K562 (cell line): ENCODE data around the gene CNGB1. TPM values are rescaled to one million over a fixed set of nuclear protein-coding genes. Genes with fewer than 3 reads are reported as not detected.

ENCODE experiments used
- ATAC-seq: fragments of 200-7000 bp; cut with Tn5 transposase; 3 replicates; pipeline ENCODE4 v1.9.1; 2020; ENCODE audit warnings: moderate library complexity
- BruUV-seq: library from RNA; stranded (reverse); fragments of 400-500 nt; replicated peaks from 2 replicates; lab custom pipeline; 2021; lab: Mats Ljungman, UMichigan
- CTCF ChIA-PET: fragments of 300-600 bp; formaldehyde crosslinking; extraction: SDS; loops from one replicate; lab custom pipeline; 2021; ENCODE audit warnings: low intra/inter-chr PET ratio; lab: Yijun Ruan, JAX
- POLR2A ChIA-PET: fragments of 300-600, 350-650 bp; sonication (Branson Sonifier 250); formaldehyde crosslinking; extraction: SDS; loops from one replicate; lab custom pipeline; 2021; ENCODE audit warnings: antibody characterized with exemption, inconsistent platforms; lab: Yijun Ruan, JAX
- DNase-seq, 4 experiments: peaks; one replicate each; pipeline versions ENCODE4 v3.0.0 to v3.0.0-alpha.2; 2011 to 2018; ENCODE audit warnings: low spot score in 3 of 4, mixed read lengths in 3 of 4; ENCODE audit errors: extremely low read depth in 1 of 4
- FAIRE-seq: peaks from 2 replicates; lab custom pipeline; 2011; peaks lifted over from hg19 to GRCh38; lab: Jason Lieb, UNC
- H2AFZ ChIP-seq: 2 replicates; pipeline ENCODE4 v1.6.0; 2011; ENCODE audit warnings: low read depth, low read length, control low read depth, inconsistent platforms
- H3K27ac ChIP-seq: fragments of 200-600 bp; 3 replicates; pipeline ENCODE4 v1.8.0; 2011; ENCODE audit warnings: low read depth, mild to moderate bottlenecking, control low read depth, inconsistent platforms, low read length, moderate library complexity, mixed read lengths; ENCODE audit errors: extremely low read depth
- H3K27me3 ChIP-seq, 2 experiments: fragments of 300-600 bp in 1 of 2; 2 replicates in 1 of 2; 3 replicates in 1 of 2; pipeline versions ENCODE4 v1.6.0 to v1.8.0; 2011; ENCODE audit warnings: inconsistent platforms in 2 of 2, low read length in 2 of 2, mild to moderate bottlenecking in 1 of 2, mixed read lengths in 1 of 2, moderate library complexity in 1 of 2; ENCODE audit not compliant: control insufficient read depth in 2 of 2, insufficient read depth in 2 of 2
- H3K36me3 ChIP-seq: fragments of 300-600 bp; 3 replicates; pipeline ENCODE4 v1.8.0; 2011; ENCODE audit warnings: mild to moderate bottlenecking, low read length, inconsistent platforms; ENCODE audit not compliant: control insufficient read depth, insufficient read depth
- H3K4me1 ChIP-seq, 2 experiments: fragments of 200-600 bp in 1 of 2; replicated peaks in 1 of 2; 2 replicates in 1 of 2; 3 replicates in 1 of 2; pipeline versions ENCODE4 v1.5.1 to v1.8.0; 2011; ENCODE audit warnings: inconsistent platforms in 2 of 2, low read length in 2 of 2, mild to moderate bottlenecking in 1 of 2, mixed read lengths in 1 of 2, moderate library complexity in 1 of 2; ENCODE audit not compliant: control insufficient read depth in 2 of 2, insufficient read depth in 2 of 2
- H3K4me2 ChIP-seq: 2 replicates; pipeline ENCODE4 v1.6.1; 2011; ENCODE audit warnings: low read length, control low read depth, inconsistent platforms, mixed read lengths; ENCODE audit not compliant: insufficient read depth
- H3K4me3 ChIP-seq: fragments of 200-600 bp; sonication (generic), shearing (Covaris generic); 2 replicates; pipeline ENCODE4 v1.5.1; 2016; ENCODE audit warnings: control low read depth, inconsistent platforms
- H3K79me2 ChIP-seq: fragments of 200-600 bp; 3 replicates; pipeline ENCODE4 v1.8.0; 2011; ENCODE audit warnings: low read length, inconsistent platforms; ENCODE audit not compliant: control insufficient read depth, insufficient read depth
- H3K9ac ChIP-seq, 2 experiments: 2 replicates each; pipeline versions ENCODE4 v1.6.0 to v1.6.1; 2011; ENCODE audit warnings: low read depth in 2 of 2, low read length in 2 of 2, control low read depth in 1 of 2, inconsistent platforms in 1 of 2, mild to moderate bottlenecking in 1 of 2, mixed read lengths in 1 of 2; ENCODE audit not compliant: insufficient read depth in 1 of 2
- H3K9me1 ChIP-seq: one replicate; pipeline ENCODE4 v1.6.0; 2011; ENCODE audit warnings: inconsistent platforms, mild to moderate bottlenecking, low read length, moderate library complexity; ENCODE audit not compliant: control insufficient read depth, insufficient read depth
- H3K9me3 ChIP-seq: replicated peaks from 2 replicates; pipeline ENCODE4 v1.5.1; 2011; ENCODE audit warnings: low read depth, low read length, inconsistent platforms; ENCODE audit not compliant: control insufficient read depth, insufficient read depth
- H4K20me1 ChIP-seq: replicated peaks from 2 replicates; pipeline ENCODE4 v1.6.1; 2011; ENCODE audit warnings: low read length, inconsistent platforms, mixed read lengths; ENCODE audit not compliant: control insufficient read depth, insufficient read depth
- BCOR ChIP-seq: fragments of 450-650 bp; IDR thresholded peaks from 2 replicates; pipeline ENCODE4 v1.6.1; 2016
- HDAC3 ChIP-seq: fragments of 450-650 bp; IDR thresholded peaks from 2 replicates; pipeline ENCODE4 v1.6.1; 2018; ENCODE audit warnings: borderline replicate concordance, mild to moderate bottlenecking, moderate library complexity; ENCODE audit not compliant: partially characterized antibody
- KDM1A ChIP-seq, 2 experiments: fragments of 450-650 bp; IDR thresholded peaks; 2 replicates each; pipeline ENCODE4 v1.6.1; 2016; ENCODE audit warnings: mild to moderate bottlenecking in 2 of 2
- PTBP1 ChIP-seq: fragments of 200-400 bp; formaldehyde crosslinking; IDR thresholded peaks from 2 replicates; pipeline ENCODE4 v1.6.1; 2017; ENCODE audit warnings: low read depth, low read length
- RBM25 ChIP-seq: fragments of 200-400 bp; formaldehyde crosslinking; IDR thresholded peaks from 2 replicates; pipeline ENCODE4 v1.6.1; 2018; ENCODE audit warnings: low read length, low read depth, moderate library complexity; ENCODE audit not compliant: severe bottlenecking
- SMARCA5 ChIP-seq: fragments of 450-650 bp; IDR thresholded peaks from 2 replicates; pipeline ENCODE4 v1.6.1; 2016
- SRF ChIP-seq, 2 experiments: fragments of 250-450, 450-650 bp in 1 of 2; sonication (Bioruptor Pico) in 1 of 2; sonication (generic) in 1 of 2; formaldehyde crosslinking; IDR thresholded peaks; 2 replicates each; pipeline versions ENCODE4 v1.5.0 to v1.5.1; 2020 to 2022; ENCODE audit warnings: mild to moderate bottlenecking in 1 of 2, missing genetic modification reagents in 1 of 2
- ZFP36 ChIP-seq: fragments of 150-350 bp; IDR thresholded peaks from 2 replicates; pipeline ENCODE4 v1.6.1; 2018; ENCODE audit warnings: low read length, low read depth; ENCODE audit not compliant: partially characterized antibody
- WGBS: fragments of 100-300 bp; shearing (Covaris generic); methylation state at CpG from one replicate; pipeline ENCODE4 v1.1.6; 2016; ENCODE audit warnings: low coverage, mixed read lengths; ENCODE audit not compliant: insufficient coverage; ENCODE audit errors: missing lambda C conversion rate; 5-methylcytosine and 5-hydroxymethylcytosine counted together
- in situ Hi-C: fragments of 300-500 bp; cut with MboI; formaldehyde crosslinking; loops from 4 replicates; pipeline ENCODE4 v1.15.0; 2018; ENCODE audit warnings: inconsistent platforms, mixed read lengths
- intact Hi-C: fragments of 100-400 bp; cut with micrococcal nuclease; formaldehyde crosslinking; loops from 2 replicates; pipeline ENCODE4 v1.14.2; 2022
- polyA plus RNA-seq, 8 experiments: library from polyadenylated mRNA; depleted of rRNA in 4 of 8; stranded (reverse) in 5 of 8; unstranded in 3 of 8; fragments of >200 nt; fragmentation: Nextera tagmentation in 2 of 8; fragmentation: Illumina TruSeq in 1 of 8; extraction: Ambion mirVana in 2 of 8; extraction: Trizol in 1 of 8; gene quantifications; 2 replicates each; pipeline versions ENCODE4 v1.2.1 to v1.2.3, GENCODE V29; 2011 to 2014; ENCODE audit warnings: inconsistent platforms in 1 of 8, missing spikeins in 1 of 8
- total RNA-seq, 7 experiments: library from RNA; depleted of rRNA in 6 of 7; stranded (reverse); fragments of >200 nt in 6 of 7; fragmentation: Illumina TruSeq in 2 of 7; extraction: Trizol in 2 of 7; gene quantifications; 2 replicates each; pipeline versions ENCODE4 v1.2.1 to v1.2.3, GENCODE V29; 2011 to 2021; ENCODE audit warnings: low replicate concordance in 1 of 7

Gene CNGB1
- total and polyA plus RNA-seq, 9 of the 15 experiments (the other 6 are each of a cell fraction or from before 2014, with no cell fraction given): not detected

GRCh38 chr16:57901480-57902069 lies 69.4 kb downstream of the CNGB1 start:
- BruUV-seq: no TSS peak
- ATAC-seq (no peak), DNase-seq (no peak), FAIRE-seq (no peak)
- Histone ChIP-seq H3K79me2 (no peaks in the 10 kb centered on the region), H3K9me3 (no peaks in the 10 kb centered on the region), H3K9me1 (no peaks in the 10 kb centered on the region), H3K4me3 (no peak overlapping the region), H3K4me2 (no peak overlapping the region), H4K20me1 (no peaks in the 10 kb centered on the region; the same call in 1 of the 2 replicates), H3K36me3 (no peaks in the 10 kb centered on the region), H3K27me3 (peaks cover 20 to 54% of the 10 kb centered on the region in 2 experiments), H3K27ac (no peak overlapping the region), H3K4me1 (peaks cover 2 to 12% of the 10 kb centered on the region in 2 experiments; a peak in 3 of 5 replicates), H3K9ac (peak overlapping the region in 1 of 2 experiments; percentile 10; a peak in 1 of 4 replicates), H2AFZ (no peak overlapping the region)
- intact Hi-C loops (loop anchor here (10.0 kb wide), 2 partner anchors 583 to 753 kb away; no protein-coding TSS in a partner anchor), in situ Hi-C loops (loop anchor here (5.0 kb wide), 1 partner anchor 101 kb away; the partner anchor contains the start of genes USB1 and ZNF319)
- TF ChIP-seq KDM1A (IDR thresholded peaks at IDR 0.05): 0 out of 4 replicates have a peak, but pooled peaks have one; percentile 21 to 36
- no peak for TF ChIP-seq HDAC3
- no peak for TF ChIP-seq SRF (CRISPR knock-in tag; IDR thresholded peaks at IDR 0.05)
- 0 out of 2 replicates have a peak, but pooled peaks have one; percentile 35 for TF ChIP-seq PTBP1
- peak; percentile 97 for TF ChIP-seq ZFP36
- 0 out of 2 replicates have a peak, but pooled peaks have one; percentile 50 for TF ChIP-seq BCOR
- TF ChIP-seq RBM25: peak; percentile 64
- peak; percentile 83 for TF ChIP-seq SMARCA5
- POLR2A ChIA-PET: interaction anchor here (1.0 to 1.5 kb wide), 2 partner anchors 9 to 45 kb away, joined by 3 read pairs; no protein-coding TSS in a partner anchor
- WGBS: 8% methylated on average over 12 of the region's 12 CpGs
- CTCF ChIA-PET: interaction anchor here (0.7 to 3.9 kb wide), 2 partner anchors 99 to 268 kb away, joined by 3 to 33 read pairs; partner anchors contain the start of genes USB1 and ZNF319
